ENCODE measurements around the gene PREX1.

The PREX1 gene

GRCh38 chr20:48797275-48797825, 30.4 kb downstream of the PREX1 start:
- no peaks in the 10 kb centered on the region for H3K36me3 ChIP-seq (ENCODE audit: insufficient read depth)
- no peak overlapping the region for H3K9ac ChIP-seq
- no peaks in the 10 kb centered on the region for H4K20me1 ChIP-seq (ENCODE audit: insufficient read depth)
- H3K27me3 ChIP-seq (ENCODE audit: insufficient read depth, low read depth): no peaks in the 10 kb centered on the region
- no peak overlapping the region for H3K4me3 ChIP-seq (IDR thresholded peaks at IDR 0.05; ENCODE audit: insufficient read depth, low read depth, low read length)
- H3K27ac ChIP-seq: no peak overlapping the region
- TF ChIP-seq CTCF (conservative IDR thresholded peaks at IDR 0.05; ENCODE audit: low read depth, low read length): no peak
- no peaks in the 10 kb centered on the region for H3K4me1 ChIP-seq (ENCODE audit: low read depth, poor library complexity, severe bottlenecking)
- no peak overlapping the region for H3K4me2 ChIP-seq
- H3K79me2 ChIP-seq (ENCODE audit: insufficient read depth, low read depth): no peaks in the 10 kb centered on the region
- no peak overlapping the region for H2AFZ ChIP-seq (ENCODE audit: low read depth)

- no peak for TF ChIP-seq CTCF (conservative IDR thresholded peaks at IDR 0.05; ENCODE audit: low read depth, low read length)
Measured at GRCh38 chr20:48795732-48796131, 32.1 kb downstream of the PREX1 start.

GRCh38 chr20:48794816-48795457, 32.9 kb downstream of the PREX1 start:
- Histone ChIP-seq H3K27ac (no peak overlapping the region), H3K4me1 (ENCODE audit: low read depth, poor library complexity, severe bottlenecking) (no peaks in the 10 kb centered on the region), H2AFZ (ENCODE audit: low read depth) (no peak overlapping the region), H3K27me3 (ENCODE audit: insufficient read depth, low read depth) (no peaks in the 10 kb centered on the region), H4K20me1 (ENCODE audit: insufficient read depth) (no peaks in the 10 kb centered on the region), H3K9ac (no peak overlapping the region), H3K4me2 (no peak overlapping the region), H3K36me3 (ENCODE audit: insufficient read depth) (no peaks in the 10 kb centered on the region), H3K4me3 (IDR thresholded peaks at IDR 0.05; ENCODE audit: insufficient read depth, low read depth, low read length) (no peak overlapping the region), H3K79me2 (ENCODE audit: insufficient read depth, low read depth) (no peaks in the 10 kb centered on the region)
- no peak for TF ChIP-seq CTCF (conservative IDR thresholded peaks at IDR 0.05; ENCODE audit: low read depth, low read length)

More at GRCh38 chr20:48795732-48796131, 32.1 kb downstream of the PREX1 start:
- Histone ChIP-seq H4K20me1 (ENCODE audit: insufficient read depth) (no peaks in the 10 kb centered on the region), H3K4me1 (ENCODE audit: low read depth, poor library complexity, severe bottlenecking) (no peaks in the 10 kb centered on the region), H3K27me3 (ENCODE audit: insufficient read depth, low read depth) (no peaks in the 10 kb centered on the region), H3K9ac (no peak overlapping the region), H3K4me2 (no peak overlapping the region), H3K36me3 (ENCODE audit: insufficient read depth) (no peaks in the 10 kb centered on the region), H3K27ac (no peak overlapping the region), H3K79me2 (ENCODE audit: insufficient read depth, low read depth) (no peaks in the 10 kb centered on the region), H3K4me3 (IDR thresholded peaks at IDR 0.05; ENCODE audit: insufficient read depth, low read depth, low read length) (no peak overlapping the region), H2AFZ (ENCODE audit: low read depth) (no peak overlapping the region)

- H3K27ac ChIP-seq: no peak overlapping the region
Measured at GRCh38 chr20:48794360-48794759, 33.4 kb downstream of the PREX1 start.

More at GRCh38 chr20:48794360-48794759, 33.4 kb downstream of the PREX1 start:
- no peak for TF ChIP-seq CTCF (conservative IDR thresholded peaks at IDR 0.05; ENCODE audit: low read depth, low read length)
- no peak overlapping the region for H3K4me2 ChIP-seq
- no peaks in the 10 kb centered on the region for H3K79me2 ChIP-seq (ENCODE audit: insufficient read depth, low read depth)
- no peak overlapping the region for H3K9ac ChIP-seq
- no peak overlapping the region for H3K4me3 ChIP-seq (IDR thresholded peaks at IDR 0.05; ENCODE audit: insufficient read depth, low read depth, low read length)
- no peaks in the 10 kb centered on the region for H3K4me1 ChIP-seq (ENCODE audit: low read depth, poor library complexity, severe bottlenecking)
- no peak overlapping the region for H2AFZ ChIP-seq (ENCODE audit: low read depth)
- H3K27me3 ChIP-seq (ENCODE audit: insufficient read depth, low read depth): no peaks in the 10 kb centered on the region
- H3K36me3 ChIP-seq (ENCODE audit: insufficient read depth): no peaks in the 10 kb centered on the region
- no peaks in the 10 kb centered on the region for H4K20me1 ChIP-seq (ENCODE audit: insufficient read depth)
